OCI-LY3 (cell line): Measurements from ENCODE around the gene TAS2R41.

ENCODE experiments used
- EZH2phosphoT487 ChIP-seq: fragments of 200-600 bp; shearing (Covaris generic); IDR thresholded peaks from 2 replicates; pipeline ENCODE4 v1.6.1; 2018; ENCODE audit warnings: antibody characterized with exemption, mixed run types, low read depth
- TF ChIP-seq, protein P1 (sequence below): fragments of 200-600, 300-600 bp; sonication (generic); IDR thresholded peaks from 2 replicates; pipeline ENCODE4 v1.5.1; 2014; ENCODE audit warnings: antibody characterized with exemption, low read length, low read depth

DNA sequence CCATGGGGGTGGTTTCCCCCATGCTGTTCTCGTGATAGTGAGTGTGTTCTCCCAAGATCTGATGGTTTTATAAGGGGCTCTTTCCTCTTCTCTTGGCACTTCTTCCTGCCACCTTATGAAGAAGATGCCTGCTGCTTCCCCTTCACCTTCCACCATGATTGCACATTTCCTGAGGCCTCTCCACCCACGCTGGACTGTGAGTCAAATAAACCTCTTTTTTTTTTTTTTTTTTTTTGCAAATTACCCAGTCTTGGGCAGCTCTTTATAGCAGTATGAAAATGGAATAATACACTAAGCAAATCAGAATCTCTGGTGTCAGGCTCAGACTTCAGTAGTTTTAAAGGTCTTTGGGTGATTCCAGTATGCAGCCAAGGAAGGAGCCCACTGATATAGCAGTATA lies 28.2 kb downstream of the TAS2R41 start:
- TF ChIP-seq, protein P1, sequence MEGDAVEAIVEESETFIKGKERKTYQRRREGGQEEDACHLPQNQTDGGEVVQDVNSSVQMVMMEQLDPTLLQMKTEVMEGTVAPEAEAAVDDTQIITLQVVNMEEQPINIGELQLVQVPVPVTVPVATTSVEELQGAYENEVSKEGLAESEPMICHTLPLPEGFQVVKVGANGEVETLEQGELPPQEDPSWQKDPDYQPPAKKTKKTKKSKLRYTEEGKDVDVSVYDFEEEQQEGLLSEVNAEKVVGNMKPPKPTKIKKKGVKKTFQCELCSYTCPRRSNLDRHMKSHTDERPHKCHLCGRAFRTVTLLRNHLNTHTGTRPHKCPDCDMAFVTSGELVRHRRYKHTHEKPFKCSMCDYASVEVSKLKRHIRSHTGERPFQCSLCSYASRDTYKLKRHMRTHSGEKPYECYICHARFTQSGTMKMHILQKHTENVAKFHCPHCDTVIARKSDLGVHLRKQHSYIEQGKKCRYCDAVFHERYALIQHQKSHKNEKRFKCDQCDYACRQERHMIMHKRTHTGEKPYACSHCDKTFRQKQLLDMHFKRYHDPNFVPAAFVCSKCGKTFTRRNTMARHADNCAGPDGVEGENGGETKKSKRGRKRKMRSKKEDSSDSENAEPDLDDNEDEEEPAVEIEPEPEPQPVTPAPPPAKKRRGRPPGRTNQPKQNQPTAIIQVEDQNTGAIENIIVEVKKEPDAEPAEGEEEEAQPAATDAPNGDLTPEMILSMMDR = no peak
- no peak for TF ChIP-seq EZH2phosphoT487
